ENCODE measurements around the gene DPEP3. TPM values are rescaled to one million over a fixed set of nuclear protein-coding genes. Genes with fewer than 3 reads are reported as not detected.

Gene DPEP3
- polyA plus RNA-seq, 1 donor from 2014 or later = not detected

DNA sequence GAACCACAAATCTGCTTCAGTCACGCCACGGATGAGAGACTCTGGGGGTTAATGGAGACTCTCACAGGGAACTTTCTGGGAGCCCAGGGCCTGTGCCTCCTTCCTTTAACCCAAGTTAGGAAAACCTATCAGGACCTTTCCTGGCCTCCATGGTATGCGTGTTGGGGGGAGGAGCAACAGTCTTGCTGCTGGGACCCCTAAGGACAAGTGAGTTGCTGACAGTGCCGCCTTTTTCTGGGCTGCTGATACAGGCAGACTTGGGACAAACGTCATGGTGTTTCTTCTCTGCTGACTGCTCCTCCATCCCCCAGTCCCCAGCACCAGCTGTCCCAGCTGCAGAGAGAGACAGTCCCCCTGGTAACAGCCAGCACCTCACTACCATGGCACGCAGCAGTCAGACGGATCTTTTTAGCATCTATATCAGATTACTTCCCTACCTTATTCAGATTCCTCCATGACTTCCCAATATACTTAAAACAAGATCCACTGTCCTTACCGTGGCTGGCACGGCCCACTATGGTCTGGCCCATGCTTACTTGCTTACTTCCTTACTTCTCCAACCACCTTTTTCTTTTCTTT is 28.9 kb upstream of the DPEP3 start:
- no peak overlapping the region for H3K4me2 ChIP-seq (ENCODE audit: low read length)
- no peak overlapping the region for H3K27ac ChIP-seq (ENCODE audit: low read length)
- no peaks in the 10 kb centered on the region for H3K79me2 ChIP-seq (replicated peaks; ENCODE audit: insufficient read depth, low read length)
- H3K4me3 ChIP-seq (ENCODE audit: low read length) = no peak overlapping the region
- H2AFZ ChIP-seq (ENCODE audit: low read depth, low read length) = no peak overlapping the region
- H3K9ac ChIP-seq (ENCODE audit: low read length) = no peak overlapping the region
- H3K9me3 ChIP-seq (ENCODE audit: low read length) = no peaks in the 10 kb centered on the region
- H4K20me1 ChIP-seq (ENCODE audit: insufficient read depth) = no peaks in the 10 kb centered on the region
- TF ChIP-seq, protein P1, sequence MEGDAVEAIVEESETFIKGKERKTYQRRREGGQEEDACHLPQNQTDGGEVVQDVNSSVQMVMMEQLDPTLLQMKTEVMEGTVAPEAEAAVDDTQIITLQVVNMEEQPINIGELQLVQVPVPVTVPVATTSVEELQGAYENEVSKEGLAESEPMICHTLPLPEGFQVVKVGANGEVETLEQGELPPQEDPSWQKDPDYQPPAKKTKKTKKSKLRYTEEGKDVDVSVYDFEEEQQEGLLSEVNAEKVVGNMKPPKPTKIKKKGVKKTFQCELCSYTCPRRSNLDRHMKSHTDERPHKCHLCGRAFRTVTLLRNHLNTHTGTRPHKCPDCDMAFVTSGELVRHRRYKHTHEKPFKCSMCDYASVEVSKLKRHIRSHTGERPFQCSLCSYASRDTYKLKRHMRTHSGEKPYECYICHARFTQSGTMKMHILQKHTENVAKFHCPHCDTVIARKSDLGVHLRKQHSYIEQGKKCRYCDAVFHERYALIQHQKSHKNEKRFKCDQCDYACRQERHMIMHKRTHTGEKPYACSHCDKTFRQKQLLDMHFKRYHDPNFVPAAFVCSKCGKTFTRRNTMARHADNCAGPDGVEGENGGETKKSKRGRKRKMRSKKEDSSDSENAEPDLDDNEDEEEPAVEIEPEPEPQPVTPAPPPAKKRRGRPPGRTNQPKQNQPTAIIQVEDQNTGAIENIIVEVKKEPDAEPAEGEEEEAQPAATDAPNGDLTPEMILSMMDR (IDR thresholded peaks at IDR 0.05; ENCODE audit: poor library complexity, severe bottlenecking) = no peak
- no peak for TF ChIP-seq SMC3 (conservative IDR thresholded peaks at IDR 0.05; ENCODE audit: poor library complexity)
- TF ChIP-seq EZH2 (IDR thresholded peaks at IDR 0.05; ENCODE audit: borderline replicate concordance, insufficient read depth, low read length, poor library complexity, severe bottlenecking) = no peak
- no peak for TF ChIP-seq RAD21 (conservative IDR thresholded peaks at IDR 0.05)
- no peak for TF ChIP-seq TAF1 (IDR thresholded peaks at IDR 0.05; ENCODE audit: low read depth)
- TF ChIP-seq, protein P2, sequence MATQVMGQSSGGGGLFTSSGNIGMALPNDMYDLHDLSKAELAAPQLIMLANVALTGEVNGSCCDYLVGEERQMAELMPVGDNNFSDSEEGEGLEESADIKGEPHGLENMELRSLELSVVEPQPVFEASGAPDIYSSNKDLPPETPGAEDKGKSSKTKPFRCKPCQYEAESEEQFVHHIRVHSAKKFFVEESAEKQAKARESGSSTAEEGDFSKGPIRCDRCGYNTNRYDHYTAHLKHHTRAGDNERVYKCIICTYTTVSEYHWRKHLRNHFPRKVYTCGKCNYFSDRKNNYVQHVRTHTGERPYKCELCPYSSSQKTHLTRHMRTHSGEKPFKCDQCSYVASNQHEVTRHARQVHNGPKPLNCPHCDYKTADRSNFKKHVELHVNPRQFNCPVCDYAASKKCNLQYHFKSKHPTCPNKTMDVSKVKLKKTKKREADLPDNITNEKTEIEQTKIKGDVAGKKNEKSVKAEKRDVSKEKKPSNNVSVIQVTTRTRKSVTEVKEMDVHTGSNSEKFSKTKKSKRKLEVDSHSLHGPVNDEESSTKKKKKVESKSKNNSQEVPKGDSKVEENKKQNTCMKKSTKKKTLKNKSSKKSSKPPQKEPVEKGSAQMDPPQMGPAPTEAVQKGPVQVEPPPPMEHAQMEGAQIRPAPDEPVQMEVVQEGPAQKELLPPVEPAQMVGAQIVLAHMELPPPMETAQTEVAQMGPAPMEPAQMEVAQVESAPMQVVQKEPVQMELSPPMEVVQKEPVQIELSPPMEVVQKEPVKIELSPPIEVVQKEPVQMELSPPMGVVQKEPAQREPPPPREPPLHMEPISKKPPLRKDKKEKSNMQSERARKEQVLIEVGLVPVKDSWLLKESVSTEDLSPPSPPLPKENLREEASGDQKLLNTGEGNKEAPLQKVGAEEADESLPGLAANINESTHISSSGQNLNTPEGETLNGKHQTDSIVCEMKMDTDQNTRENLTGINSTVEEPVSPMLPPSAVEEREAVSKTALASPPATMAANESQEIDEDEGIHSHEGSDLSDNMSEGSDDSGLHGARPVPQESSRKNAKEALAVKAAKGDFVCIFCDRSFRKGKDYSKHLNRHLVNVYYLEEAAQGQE (IDR thresholded peaks at IDR 0.05; ENCODE audit: borderline replicate concordance) = no peak
- no peak for TF ChIP-seq POLR2AphosphoS5 (IDR thresholded peaks at IDR 0.05)
- TF ChIP-seq EP300 (conservative IDR thresholded peaks at IDR 0.05; ENCODE audit: poor library complexity, severe bottlenecking) = no peak
- no peaks in the 10 kb centered on the region for H3K9me2 ChIP-seq (ENCODE audit: insufficient read depth, low read length)
- H3K36me3 ChIP-seq (ENCODE audit: insufficient read depth, low read length) = no peaks in the 10 kb centered on the region
- H3F3A ChIP-seq (ENCODE audit: insufficient read depth, low read length, poor library complexity, severe bottlenecking) = no peaks in the 10 kb centered on the region
- H3K27me3 ChIP-seq (ENCODE audit: insufficient read depth, low read depth, low read length) = no peaks in the 10 kb centered on the region

DNA sequence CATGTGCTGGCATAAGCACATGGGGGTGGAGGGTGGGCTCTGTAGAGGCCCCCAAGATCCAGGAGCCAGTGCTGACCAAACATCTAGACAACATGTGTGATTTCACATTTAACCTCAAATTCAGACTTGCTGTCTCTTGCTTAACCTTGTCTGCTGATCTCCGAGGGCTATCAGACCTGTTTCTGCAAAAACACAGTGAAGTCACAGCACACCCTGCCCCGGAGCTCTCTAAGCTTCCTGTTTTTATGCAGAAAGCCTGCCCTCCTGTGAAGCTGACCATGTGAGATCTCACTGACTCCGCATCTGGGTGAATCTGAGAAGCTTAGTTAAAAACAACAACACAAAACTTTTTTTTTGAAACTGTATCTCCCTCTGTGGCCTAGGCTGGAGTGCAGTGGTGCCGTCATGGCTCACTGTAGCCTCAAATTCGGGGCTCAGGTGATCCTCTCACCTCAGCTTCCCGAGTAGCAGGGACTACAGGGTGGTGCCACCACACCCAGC is 25.5 kb upstream of the DPEP3 start:
- Histone ChIP-seq H3K9me3 (ENCODE audit: low read length) (no peaks in the 10 kb centered on the region), H3K79me2 (replicated peaks; ENCODE audit: insufficient read depth, low read length) (no peaks in the 10 kb centered on the region), H3K27ac (ENCODE audit: low read length) (no peak overlapping the region), H3K4me2 (ENCODE audit: low read length) (no peak overlapping the region), H3K36me3 (ENCODE audit: insufficient read depth, low read length) (no peaks in the 10 kb centered on the region), H3K9me2 (ENCODE audit: insufficient read depth, low read length) (no peaks in the 10 kb centered on the region), H2AFZ (ENCODE audit: low read depth, low read length) (no peak overlapping the region), H4K20me1 (ENCODE audit: insufficient read depth) (no peaks in the 10 kb centered on the region), H3K27me3 (ENCODE audit: insufficient read depth, low read depth, low read length) (no peaks in the 10 kb centered on the region), H3K4me3 (ENCODE audit: low read length) (no peak overlapping the region), H3F3A (ENCODE audit: insufficient read depth, low read length, poor library complexity, severe bottlenecking) (no peaks in the 10 kb centered on the region), H3K9ac (ENCODE audit: low read length) (no peak overlapping the region)
- TF ChIP-seq MXI1 (conservative IDR thresholded peaks at IDR 0.05; ENCODE audit: poor library complexity, severe bottlenecking) (no peak), POLR2AphosphoS5 (IDR thresholded peaks at IDR 0.05) (no peak), EP300 (conservative IDR thresholded peaks at IDR 0.05; ENCODE audit: poor library complexity, severe bottlenecking) (no peak), SMC3 (conservative IDR thresholded peaks at IDR 0.05; ENCODE audit: poor library complexity) (no peak)
- TF ChIP-seq, protein P1 (IDR thresholded peaks at IDR 0.05; ENCODE audit: poor library complexity, severe bottlenecking) = no peak

Measured in neural cell (in vitro differentiated cells).